GM18517 (cell line): ENCODE measurements around the gene MPHOSPH9.

Experiments used
- ATAC-seq: cut with Tn5 transposase; IDR thresholded peaks from one replicate; pipeline ENCODE4 v1.9.1; 2021; ENCODE audit warnings: mild to moderate bottlenecking, moderate library complexity; ENCODE audit not compliant: unreplicated experiment

The MPHOSPH9 gene

GRCh38 chr12:123131291-123131832 is 101.6 kb downstream of the MPHOSPH9 start:
- ATAC-seq: no peak

- ATAC-seq: no peak
Measured at GRCh38 chr12:123129621-123130020, 103.3 kb downstream of the MPHOSPH9 start.

- ATAC-seq: no peak
Measured at GRCh38 chr12:123127182-123127495, 105.8 kb downstream of the MPHOSPH9 start.

DNA sequence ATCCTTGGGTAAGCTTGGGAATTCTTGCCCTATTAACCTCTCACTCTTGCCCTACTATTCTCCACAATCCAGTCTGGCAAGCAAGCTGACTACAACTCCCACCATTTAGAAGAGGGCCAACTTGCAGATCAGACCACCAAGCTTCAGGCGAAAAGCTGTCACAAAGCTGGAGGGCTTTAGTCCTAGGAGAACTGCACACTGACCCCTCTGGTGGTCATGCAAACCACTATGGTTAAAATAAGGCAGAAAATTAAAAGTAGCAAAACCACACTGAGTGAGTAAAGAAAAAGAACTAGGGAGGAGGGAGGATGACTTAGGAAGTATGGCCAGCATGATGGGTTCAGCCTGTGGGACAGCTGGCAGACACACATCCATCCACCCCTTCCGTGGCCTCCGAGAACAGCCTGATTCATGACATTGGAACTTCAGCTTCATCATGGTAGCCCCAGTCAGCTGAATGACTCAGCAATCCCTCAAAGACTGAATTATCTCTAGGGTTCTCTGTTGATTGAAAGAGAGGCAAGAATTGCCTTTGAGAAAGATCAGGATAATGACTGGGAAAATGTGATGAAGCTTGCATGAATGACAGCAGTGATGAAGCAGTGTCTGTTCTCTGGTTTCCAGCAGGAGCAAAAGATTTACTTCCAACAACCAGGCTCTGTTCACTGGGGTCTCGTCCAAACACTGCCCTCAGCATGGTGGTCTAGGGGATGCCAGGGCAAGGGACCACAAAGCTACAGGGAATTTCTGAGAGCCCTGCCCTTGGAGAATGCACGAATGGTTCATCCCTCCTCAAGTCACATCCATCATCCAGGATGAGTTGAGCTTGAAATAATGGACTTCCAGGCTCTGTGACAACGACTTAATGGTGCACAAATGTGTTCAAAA is 106.4 kb downstream of the MPHOSPH9 start:
- no peak for ATAC-seq

GRCh38 chr12:123122626-123123025 is 110.3 kb downstream of the MPHOSPH9 start:
- ATAC-seq: no peak

DNA sequence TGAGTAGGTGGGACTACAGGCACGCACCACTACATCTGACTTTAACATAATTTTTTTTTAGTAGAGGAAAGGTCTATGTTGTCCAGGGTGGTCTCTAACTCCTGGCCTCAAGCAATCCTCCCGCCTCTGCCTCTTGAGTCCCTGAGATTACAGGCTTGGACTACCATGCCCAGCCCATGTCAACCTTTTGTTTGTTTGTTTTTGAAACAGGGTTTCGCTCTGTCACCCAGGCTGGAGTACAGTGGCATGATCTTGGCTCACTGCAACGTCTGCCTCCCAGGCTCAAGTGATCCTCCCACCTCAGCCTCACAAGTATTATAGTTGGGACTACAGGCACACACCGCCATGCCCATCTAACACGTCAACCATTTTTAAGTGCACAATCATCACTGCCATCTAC is 111.3 kb downstream of the MPHOSPH9 start:
- ATAC-seq: no peak

DNA sequence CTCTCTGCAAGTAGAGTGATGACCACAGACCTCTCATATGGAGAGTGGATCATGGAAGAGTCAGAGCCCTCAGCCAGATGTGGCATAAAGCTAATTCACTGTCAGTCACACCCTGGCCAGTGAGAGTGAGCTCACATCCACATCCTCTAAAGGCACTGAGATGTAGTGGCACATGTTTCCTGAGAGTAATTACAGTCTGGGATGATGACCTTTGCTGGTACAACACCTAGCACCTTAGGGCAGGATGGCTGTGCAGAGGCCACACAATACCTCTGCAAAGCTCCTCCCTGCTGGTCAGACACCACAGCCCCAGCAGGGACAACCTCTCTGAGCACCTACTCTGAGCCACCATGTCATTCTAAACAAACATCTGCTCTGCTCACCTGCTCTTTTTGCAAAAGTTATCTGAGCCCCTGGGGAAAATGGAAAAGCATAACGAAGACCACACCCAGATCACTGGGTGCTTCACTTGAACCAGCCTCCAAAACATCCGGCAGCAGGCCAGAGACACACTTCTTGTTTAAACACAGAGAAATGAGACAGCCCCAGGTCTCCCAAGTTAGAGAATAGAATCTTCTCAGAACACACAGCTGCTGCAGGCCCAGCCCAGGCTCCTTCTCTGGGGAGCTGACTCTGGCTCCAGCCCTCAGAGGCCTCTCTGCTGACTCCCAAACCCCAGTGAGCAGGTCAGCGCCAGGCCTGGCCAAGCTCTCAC is 112.3 kb downstream of the MPHOSPH9 start:
- peak; percentile 37 for ATAC-seq

DNA sequence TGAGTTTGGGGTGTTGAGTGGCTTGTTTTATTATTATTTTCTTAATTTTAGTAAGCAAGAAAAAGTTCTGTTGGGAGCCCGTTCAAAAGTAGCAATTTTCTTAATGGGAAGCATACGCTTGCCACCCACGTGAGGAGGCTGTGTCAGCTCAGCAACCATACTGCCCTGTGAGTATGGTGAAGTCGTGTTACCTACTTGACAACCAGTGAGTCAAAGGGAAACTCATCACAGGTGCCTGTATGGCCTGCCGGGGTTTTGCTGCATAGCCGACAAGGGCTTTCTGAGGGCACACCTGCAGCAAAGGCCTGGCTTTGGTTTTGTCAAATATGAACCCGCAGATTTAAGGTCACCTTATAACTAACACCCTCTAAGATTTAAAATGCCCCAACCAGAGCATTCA is 113.1 kb downstream of the MPHOSPH9 start:
- ATAC-seq: peak; percentile 81

DNA sequence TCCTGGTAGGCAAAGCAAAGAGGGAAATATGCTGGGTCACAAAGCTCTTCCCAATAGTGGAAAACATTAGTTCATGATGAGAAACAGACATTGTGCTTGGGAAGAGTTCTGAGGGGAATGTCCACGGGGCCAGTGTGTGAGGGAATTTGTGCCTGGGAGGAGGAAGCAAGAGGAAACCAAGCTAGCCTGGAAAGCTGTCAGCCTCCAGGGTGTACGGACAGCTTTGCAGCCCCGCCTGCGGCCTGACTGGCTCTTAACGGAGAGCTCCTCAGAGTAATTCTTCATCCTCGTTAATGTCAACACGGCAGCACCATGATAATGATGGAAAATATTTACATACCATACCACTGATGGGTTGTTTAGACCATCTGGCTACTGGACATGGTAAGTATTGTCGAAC is 114.4 kb downstream of the MPHOSPH9 start:
- ATAC-seq: no peak

- ATAC-seq: no peak
Measured at GRCh38 chr12:123115409-123116121, 117.4 kb downstream of the MPHOSPH9 start.

GRCh38 chr12:123114304-123115083 is 118.4 kb downstream of the MPHOSPH9 start:
- ATAC-seq: no peak

- ATAC-seq: no peak
Measured at GRCh38 chr12:123113026-123113425, 119.9 kb downstream of the MPHOSPH9 start.

DNA sequence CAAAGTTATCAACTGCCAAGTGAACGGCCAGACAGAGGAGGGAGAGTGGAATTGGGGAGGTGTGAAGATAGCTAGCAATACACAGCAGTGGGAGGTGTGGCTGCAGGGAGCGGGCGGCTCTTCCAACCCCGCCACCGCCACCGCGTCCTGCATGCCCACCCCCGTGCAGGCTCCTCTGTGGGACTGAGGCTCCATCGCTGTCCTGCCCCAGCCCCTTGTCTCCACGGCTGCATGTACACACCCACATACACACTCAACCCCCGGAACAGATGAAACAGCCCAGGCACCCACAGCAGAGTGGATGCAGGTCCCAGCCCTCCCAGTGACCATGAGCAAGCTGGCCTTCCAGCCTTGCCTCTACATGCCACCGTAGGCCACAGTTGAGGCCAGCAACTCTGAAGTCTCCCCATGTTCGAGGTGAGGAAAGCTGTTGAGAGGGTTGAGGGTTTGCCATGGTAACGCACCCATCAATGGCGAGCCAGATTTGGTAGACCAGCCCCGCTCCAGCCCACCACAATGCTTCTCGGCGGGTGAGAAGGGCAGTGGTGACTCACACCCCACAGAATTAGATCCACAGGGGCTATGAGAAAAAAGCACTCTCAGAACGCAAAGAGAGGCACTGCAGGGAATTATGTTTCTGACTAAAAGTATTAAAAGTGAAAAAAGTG is 121.3 kb downstream of the MPHOSPH9 start:
- ATAC-seq: no peak

DNA sequence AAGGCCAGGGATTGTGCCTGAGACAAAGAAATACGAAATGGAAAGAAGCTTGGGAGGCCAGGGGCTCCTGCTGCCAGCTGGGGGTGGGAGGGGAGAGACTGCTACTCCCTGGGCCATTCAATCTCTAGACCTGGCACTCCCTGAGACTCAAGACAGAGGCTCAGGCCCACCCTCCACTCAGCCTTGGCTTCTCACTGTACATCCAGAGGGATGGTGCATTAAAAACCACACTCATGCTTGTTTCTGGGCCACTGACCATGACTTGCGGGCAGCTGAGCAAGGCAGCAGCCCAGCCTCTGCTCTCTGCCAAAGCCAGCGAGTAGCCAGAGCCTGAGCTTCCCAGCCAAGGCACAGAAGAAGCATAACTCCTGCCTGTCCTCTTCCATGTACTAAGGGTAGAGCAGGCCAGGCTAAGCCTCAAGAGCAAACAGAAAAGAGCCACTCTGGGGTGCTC is 123.6 kb downstream of the MPHOSPH9 start:
- no peak for ATAC-seq

DNA sequence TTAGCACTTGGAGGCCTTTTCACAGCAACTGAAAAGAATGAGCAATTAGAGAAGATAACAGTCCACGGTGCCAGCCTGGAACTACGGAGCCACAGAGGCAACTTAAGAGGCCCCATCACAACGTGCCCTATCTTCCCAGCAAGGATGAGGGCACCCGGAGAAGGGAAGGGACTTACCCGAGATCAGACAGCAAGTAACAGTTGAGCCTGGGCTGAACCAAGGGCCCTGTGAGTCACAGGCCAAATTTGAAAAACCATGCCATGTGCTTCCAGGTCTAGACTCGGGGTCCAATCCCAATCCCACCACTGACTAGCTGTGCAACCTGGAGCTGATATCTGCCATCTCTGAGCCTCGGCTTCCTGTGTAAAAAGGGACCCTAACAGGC is 124.3 kb downstream of the MPHOSPH9 start:
- no peak for ATAC-seq

- ATAC-seq: no peak
Measured at GRCh38 chr12:123107926-123108681, 124.8 kb downstream of the MPHOSPH9 start.

GRCh38 chr12:123106640-123107359 is 126.1 kb downstream of the MPHOSPH9 start:
- no peak for ATAC-seq

DNA sequence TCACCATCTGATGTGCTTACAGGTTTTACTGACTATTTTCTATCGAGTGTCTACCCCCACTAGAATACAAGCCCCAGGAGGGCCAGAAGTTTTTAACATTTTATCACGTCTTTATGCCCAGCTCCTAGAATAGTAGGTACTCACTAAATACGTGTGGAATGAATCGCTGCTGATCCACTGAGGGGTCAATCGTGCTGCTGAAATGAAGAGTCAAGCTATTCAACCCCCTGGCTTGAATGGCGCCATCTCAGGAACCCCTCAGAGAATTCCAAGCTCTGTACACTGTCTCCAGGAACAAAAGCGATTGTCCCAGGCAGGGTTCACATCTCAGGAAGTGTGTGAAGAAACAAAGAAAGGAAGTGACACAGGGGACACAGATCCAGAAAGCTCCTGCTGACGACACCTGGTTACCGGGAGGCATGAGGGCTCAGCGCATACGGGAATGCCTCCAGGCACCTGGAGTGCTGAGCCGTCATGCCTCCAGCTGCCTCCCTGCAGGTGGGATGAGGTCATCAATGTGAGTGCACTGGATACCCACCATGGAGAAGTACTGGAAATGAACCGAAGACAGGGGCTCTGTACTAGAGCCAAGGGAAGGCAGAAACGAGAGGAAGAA is 127.6 kb downstream of the MPHOSPH9 start:
- no peak for ATAC-seq
